GM18907 (cell line): ENCODE data around the gene LAIR1.
"Not testable (repeated sequence)": the region's sequence is repeated elsewhere in the genome, so short reads cannot be mapped to it uniquely, and the experiment has no call there.

Source experiments
- ATAC-seq: cut with Tn5 transposase; IDR thresholded peaks from one replicate; pipeline ENCODE4 v1.9.1; 2021; ENCODE audit warnings: mild to moderate bottlenecking, moderate library complexity; ENCODE audit not compliant: unreplicated experiment

The LAIR1 gene, protein sequence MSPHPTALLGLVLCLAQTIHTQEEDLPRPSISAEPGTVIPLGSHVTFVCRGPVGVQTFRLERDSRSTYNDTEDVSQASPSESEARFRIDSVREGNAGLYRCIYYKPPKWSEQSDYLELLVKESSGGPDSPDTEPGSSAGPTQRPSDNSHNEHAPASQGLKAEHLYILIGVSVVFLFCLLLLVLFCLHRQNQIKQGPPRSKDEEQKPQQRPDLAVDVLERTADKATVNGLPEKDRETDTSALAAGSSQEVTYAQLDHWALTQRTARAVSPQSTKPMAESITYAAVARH

DNA sequence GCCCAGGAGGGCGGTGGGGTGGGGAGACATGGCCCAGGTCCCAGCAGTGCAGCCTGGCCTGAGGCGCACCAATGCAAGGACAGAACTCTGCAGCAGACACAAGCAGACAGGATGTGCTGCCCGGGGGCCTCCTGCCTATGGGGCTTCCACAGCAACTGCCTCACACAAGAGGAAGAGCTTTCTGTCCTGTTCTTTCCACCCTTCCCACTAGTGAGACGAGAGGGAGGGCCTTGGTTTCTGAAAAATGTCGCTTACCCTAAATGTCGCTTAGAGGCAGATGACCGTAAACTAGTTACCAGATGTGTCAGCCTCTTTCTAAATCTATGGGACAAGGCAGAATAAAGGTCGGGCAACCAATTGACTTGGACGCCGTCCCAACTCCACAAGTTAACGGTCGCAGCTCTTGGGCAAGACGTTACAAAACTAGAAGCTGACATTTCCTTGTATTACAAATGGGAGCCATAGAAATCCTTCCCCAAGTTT lies at the start of gene LAIR1:
Gene LAIR1, minus strand, starts transcription at position 157 of the 483 bp plus-strand sequence. Its CDS starts 127 bp downstream, at position 30.
- ATAC-seq = no peak

DNA sequence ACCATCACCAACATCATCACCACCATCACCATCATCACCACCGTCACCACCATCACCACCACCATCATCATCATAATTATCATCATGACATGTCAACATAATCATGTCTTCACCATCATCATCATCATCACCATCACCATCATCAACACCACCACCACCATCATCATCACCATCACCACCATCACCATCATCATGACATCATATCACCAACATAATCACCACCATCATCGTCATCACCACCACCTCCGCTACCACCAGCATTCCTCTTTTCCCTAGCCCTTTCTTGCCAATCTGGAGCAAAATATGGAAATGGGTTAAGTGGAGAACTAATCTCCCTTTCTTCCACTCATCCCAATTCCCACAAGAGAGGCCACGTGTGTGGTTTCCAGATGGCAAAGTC lies 49.4 kb upstream of the LAIR1 start:
- no peak for ATAC-seq

DNA sequence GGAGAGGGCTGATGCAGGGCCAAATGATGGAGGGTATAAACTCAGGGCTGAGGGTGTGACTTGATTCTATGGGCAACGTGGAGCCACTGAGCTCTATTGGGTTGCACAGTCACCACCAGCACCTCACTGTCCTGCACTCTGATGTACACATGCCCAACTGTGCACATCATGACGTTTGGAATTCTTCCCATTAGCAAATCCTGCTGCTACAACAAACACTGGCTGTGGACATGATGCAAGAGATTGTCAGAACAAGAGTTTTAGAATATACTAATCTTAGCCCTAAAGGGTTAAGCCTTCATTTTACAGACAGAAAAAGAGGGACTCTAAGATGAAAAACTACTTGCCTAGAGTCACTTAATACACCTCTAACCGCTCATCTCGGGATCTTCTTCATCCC lies 48.1 kb upstream of the LAIR1 start:
- ATAC-seq = no peak

DNA sequence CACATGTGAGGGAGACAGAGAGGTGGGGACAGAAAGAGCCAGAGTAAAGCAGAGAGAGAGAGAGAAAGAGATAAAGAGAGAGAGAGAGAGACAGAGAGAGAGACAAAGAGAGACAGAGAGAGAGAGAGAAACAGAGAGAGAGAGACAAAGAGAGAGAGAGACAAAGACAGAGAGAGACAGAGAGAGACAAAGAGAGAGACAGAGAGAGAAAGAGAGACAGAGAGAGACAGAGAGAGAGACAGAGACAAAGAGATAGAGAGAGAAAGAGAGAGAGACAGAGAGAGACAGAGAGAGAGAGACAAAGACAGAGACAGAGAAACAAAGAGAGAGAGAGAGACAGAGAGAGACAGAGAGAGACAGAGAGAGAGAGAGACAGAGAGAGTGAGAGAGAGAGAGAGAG lies 46.3 kb upstream of the LAIR1 start:
- no peak for ATAC-seq

DNA sequence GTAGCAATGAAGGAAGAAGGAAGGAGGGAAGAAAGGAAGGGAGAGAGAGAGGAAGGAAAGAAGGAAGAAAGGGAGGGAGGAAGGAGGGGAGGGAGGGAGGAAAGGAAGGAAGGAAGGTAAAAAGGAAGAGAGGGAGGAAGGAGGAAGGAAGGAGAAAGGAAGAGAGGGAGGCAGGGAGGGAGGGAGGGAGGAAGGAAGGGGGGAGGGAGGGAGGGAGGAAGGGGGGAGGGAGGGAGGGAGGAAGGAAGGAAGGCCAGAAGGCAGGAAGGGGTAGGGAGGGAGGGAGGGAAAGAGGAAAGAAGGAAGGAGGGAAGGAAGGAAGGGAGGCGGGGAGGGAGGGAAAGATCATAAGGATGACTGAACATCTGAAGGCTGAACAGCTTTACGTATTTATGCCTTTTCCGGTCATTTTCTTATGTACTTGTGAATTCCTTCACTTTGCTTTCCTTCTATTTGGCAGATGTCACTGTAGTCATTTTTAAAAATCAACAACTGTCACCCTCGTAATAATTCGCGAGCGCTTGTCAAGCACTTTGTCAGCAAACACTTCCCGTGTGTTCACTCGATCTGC lies 43.8 kb upstream of the LAIR1 start:
- no peak for ATAC-seq

DNA sequence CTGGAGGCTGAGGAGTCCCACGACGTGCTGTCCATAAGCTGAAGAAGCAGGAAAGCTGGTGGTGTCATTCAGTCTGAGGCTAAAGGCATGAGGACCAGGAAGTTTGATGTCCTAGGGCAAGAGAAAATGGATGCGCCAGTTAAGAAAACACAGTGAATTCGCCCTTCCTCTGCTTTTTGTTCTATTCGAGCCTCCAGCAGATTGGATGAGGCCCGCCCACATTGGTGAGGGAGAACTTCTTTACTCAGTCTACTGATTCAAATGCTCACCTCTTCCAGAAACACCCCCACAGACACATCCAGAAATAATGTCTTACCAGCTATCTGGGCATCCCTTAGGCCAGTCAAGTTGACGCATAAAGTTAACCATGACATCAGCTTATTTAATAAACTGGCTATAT lies 43.0 kb upstream of the LAIR1 start:
- ATAC-seq = no peak

DNA sequence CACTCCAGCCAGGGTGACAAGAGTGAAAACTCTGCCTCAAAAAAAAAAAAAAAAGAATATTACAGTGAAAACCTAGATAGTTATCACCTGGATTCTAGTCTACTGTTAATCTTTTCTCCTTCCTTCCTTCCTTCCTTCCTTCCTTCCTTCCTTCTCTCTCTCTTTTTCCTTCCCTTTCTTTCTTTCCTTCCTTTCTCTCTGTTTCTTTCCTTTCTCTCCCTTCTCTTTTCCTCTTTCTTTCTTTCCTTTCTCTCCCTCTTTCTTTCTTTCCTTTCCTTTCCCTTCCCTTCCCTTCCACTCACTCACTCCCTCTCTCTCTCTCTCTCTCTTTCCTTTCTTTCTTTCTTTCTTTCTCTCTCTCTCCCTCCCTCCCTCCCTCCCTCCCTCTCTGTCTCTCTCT lies 40.9 kb upstream of the LAIR1 start:
- ATAC-seq = no peak

DNA sequence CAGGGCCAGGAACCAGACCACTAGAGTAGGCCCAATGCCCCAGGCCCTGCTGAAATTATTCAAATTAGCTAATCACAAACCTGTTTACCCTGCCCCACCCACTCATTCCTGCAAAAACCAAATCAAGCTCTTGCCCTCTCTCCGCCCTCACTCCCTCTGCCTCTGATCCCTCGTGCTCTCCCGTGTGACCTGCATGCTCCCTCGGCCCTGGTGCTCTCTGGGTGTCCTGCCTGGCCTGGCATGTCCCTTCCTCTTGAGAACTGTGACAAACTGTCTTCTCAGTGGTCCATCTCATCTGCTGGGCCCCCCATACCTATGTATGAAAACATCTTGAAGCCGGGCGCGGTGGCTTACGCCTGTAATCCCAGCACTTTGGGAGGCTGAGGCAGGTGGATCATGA lies 38.3 kb upstream of the LAIR1 start:
- no peak for ATAC-seq

DNA sequence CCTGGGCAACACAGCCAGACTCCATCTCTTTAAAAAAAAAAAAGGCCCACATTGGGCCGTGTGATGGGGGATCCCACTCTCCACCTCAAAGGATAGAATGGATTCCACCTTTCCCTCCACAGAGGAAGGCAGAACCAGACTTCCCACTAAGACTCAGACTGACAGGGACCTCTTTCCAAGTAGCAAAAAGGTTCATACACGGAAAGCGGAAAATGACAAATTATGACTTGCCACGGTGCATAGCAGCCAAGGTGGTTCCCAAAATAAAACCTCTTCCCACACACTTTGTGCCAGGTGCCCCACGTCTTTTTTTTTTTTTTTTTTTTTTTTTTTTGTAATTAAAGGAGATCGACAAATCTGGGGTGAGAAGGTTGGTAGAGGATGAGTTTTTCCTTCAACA lies 36.2 kb upstream of the LAIR1 start:
- no peak for ATAC-seq

DNA sequence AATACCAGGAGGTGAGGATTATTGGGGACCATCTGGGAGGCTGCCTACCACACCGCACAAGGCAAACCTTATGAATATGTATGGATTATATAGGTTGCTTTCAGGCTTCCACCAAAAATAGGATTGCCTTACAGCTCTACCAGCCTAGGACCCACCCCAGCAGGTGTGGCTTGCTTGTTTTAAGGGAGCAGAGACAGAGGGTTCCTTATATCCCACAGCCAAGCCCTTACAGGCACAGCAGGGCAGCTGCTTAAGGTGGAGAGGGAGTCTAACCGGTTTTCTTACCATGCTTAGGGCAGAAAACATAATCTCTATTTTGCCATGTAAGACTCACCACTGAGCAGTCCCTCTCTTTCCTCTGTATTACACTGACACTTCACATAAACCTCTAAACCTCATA lies 34.5 kb upstream of the LAIR1 start:
- ATAC-seq = no peak

DNA sequence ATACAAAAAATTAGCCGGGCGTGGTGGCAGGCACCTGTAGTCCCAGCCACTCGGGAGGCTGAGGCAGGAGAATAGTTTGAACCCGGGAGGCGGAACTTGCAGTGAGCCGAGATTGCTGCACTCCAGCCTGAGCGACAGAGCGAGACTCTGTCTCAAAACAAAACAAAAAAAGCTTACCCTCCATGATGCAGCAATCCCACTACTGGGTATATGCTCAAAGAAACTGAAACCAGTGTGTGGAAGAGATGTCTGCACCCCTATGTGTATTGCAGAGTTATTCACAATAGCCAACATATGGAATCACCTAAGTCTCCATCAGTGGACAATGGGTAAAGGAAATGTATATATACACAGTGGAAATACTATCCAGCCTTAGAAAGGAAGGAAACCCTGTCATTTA lies 31.0 kb upstream of the LAIR1 start:
- no peak for ATAC-seq

DNA sequence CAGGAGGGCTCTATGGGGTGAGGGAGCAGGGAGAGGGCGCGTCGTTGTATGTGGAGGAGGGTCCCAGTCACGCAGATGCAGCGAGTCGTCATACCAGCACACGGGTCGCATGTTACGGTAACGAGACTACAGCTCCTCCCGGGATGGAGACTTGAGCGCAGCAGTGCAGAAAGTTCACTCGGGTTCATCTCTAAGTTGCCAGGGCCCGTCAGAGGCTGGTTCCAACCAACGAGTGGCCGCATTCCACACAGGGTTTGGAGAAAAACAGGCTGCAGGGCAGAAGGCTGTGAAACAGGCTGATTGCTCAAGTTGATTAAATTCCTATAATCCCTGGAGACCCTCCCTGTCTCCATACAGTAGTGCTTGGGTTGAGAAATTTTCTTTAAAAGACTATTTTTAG lies 28.6 kb upstream of the LAIR1 start:
- no peak for ATAC-seq

DNA sequence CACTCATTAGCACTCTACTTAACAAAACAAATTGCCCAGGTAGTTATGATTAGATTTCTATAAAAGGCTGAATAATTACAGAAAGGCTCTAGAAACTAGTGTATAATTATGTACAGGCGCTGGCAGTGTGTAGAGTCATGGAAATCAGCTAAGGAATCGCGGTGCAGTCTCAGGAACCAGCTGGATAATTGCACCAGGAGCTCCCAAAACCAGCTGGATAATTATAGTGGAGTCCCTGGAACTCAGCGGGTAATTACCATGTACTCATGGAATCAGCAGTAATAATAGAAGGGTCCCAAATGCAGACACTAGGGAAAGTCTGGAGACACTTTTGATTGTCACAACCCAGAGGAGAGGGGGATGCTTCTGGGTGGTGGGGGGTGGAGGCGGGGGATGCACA lies 27.4 kb upstream of the LAIR1 start:
- no peak for ATAC-seq

DNA sequence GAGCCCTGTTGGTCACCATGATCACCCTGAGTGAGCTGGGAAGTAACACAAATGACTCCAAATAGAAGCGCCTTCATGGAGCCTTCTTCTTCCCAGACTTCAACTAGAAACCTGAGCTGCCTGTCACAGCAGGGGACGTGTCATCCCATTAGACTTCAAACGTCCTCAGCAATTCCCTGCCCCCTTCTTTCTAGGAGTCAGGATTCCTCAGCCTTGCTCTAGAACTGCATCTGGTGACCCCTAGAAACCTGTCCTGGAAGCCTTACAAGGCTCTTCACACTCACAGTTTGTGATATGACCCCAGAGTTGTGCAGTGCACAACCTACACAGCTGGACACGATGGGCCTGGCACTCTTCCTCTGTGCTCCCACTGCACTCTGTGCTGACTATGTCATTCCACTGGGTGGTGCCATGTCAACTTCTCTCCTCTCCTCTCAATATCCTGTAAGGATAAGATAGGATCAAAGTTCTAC lies 26.9 kb upstream of the LAIR1 start:
- no peak for ATAC-seq

DNA sequence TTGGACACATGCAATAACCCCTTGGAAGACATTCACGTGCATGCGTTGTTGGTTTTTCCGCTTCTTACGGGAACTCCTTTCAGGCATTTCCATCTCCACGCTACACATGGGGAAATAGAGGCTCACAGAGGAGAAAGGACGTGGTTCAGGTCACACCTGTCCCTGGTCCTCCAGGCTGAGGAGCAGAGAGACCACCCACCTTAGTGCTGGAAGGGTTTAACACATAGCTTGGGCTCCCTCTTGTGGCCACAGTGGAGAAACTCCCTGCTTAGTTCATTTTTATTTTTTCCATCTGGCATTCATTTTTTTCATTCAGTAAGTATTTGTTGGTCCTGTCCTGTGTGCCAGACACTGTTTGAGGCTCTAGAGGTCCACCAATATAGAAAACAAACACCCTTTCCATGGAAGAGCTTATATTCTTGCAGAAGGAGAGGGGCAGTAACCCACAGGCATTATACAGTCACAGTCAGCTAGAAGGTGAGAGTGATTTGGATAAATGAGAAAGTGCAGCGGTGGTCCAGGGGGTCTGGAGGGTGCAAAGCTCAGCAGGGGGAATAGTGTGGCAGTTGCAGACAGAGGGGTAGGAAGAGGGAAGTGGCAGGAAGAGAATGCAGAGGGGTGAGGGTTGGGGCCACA lies 26.3 kb upstream of the LAIR1 start:
- ATAC-seq = no peak

DNA sequence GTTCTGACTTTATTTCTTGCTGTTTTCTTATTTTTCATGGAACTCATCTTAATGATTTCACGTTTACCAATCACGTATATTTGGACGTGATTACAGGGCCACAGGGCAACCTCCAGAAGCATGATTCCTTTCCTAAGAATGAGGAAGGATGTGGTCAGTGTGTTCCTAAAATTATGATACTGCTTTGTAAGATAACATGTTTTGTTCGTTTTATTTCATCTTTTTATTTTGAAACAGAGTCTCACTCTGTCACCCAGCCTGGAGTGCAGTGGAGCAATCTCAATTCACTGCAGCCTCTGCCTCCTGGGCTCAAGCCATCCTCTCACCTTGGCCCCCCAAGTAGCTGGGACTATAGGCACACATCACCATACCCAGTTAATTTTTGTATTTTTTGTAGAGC lies 24.8 kb upstream of the LAIR1 start:
- ATAC-seq = no peak

DNA sequence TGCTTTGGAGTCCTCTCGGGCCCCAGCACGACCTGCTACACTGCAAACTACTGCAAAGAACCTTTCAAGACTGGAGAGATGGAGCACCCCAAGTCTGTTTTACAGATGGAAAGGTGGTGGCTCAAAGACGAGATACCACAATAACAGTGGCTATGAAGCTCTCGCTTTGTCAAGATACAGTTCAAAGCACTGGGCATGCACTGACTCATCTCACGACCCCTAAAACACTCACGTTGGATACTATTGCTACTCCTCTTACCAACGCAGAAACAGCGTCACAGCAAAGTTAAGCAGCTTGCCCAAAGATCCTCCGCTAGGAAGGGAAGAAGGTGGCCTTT lies 24.0 kb upstream of the LAIR1 start:
- peak; percentile 7 for ATAC-seq

DNA sequence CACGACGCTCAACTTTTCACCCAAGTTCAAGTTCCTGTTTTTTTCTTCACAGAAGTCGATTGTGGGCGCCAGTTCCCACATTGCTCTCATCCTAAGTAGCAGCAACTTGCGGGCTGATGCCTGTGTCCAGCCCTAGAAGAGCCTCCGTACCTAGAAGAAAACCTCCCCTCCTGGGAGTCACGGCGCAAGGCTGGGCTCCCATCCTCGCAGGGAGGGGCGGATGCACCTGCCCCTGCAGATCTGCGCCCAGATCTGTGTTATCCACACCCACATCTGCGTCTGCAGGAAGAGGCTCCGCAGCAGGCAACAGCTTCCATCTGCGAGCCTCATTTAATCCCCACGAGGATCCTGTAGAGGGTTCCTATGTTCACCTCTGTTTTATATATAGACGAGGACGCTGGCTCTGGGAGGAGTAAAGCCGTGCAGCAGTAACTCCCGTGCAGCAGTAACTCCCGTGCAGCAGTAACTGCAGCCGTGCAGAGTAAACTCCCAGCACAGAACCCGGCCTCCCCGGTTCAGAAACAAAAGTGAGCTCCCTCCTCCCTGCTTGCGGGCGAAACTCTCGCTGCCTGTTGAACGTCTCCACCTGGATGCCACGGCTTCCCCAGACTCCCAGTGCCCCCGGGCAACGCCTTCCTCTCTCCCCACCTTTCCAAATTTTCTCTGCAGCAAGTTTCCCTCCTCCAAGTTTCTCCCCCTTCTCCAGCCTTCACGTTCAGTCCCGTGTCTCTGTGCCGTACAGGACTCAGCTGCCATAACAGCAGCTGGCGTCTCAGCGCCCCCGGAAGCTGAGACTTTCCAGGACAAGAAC lies 23.5 kb upstream of the LAIR1 start:
- ATAC-seq = peak; percentile 60

DNA sequence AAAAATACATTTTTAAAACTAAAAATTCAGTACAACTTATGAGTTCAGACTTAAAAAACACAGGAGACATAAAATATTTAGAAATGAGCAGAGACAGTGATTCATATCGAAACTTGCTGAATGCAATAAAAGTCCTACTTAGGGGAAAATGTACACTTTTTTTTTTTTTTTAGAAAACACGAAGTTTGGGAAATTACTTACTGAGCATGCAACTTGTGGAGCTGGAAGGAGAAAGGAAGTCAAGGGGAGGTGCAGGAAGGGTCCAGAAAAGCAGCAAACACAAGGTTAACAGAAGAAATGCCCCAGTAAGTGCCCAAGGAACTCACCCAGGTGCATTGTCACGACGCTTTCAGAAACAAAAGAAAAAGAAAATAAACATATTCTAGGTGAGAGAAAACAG lies 18.6 kb upstream of the LAIR1 start:
- no peak for ATAC-seq

DNA sequence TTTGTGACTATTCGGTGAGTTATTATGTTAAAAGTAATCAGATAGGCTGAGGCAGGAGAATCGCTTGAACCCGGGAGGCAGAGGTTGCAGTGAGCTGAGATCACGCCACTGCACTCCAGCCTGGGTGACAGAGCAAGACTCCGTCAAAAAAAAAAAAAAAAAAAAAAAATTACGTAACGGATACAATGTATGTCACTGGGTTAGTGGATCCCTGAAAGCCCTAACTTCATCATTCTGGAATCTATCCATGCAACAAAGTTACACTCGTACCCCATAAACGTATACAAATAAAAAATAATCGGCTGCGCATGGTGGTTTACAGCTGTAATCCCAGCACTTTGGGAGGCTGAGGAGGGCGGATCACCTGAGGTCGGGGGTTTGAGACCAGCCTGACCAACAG lies 17.3 kb upstream of the LAIR1 start:
- ATAC-seq = not testable (repeated sequence)

DNA sequence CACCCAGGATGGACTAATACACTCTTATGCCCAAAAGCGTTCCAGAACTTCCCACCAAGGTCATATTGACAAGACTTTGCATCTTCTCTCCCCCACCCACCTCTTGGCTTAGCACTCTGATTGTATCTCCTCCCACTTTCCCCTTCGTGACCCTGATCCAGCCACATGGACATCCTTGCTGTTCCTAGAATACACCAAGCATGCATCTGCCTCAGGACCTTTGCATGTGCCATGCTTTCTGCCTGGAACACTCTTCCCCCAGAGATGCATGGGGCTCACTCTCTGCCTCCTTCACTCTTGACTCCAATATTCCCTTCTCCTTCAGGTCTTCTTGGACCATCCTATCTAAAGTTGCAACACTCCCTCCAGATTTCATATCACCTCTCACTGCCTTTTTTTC lies 16.2 kb upstream of the LAIR1 start:
- no peak for ATAC-seq
